ENCODE measurements around the gene PLXNC1. TPM values are rescaled to one million over a fixed set of nuclear protein-coding genes. Genes with fewer than 3 reads are reported as not detected.
A peak's percentile ranks its signal among the peaks of the same experiment; 100 is the strongest.

The PLXNC1 gene
- total RNA-seq, 1 donor from 2014 or later = 4.9 TPM

DNA sequence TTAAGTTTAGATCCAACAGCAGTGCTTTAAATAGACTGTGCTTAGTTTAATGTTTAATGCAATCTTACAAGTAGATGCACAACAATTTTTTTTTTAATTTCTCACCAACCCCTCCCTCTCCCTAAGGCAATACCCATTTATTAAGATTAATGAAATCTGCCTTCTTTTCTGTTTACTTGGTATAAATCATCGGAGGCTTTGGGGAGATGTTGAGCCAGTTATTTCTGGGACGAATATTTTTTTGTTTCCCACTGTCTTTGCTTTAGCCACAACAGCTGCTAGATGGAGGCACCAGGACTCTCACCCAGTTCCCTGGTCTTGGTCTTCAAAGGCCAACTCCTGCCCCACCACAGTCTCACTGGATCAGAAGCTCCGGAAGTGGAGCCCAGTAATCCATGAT is 113.4 kb downstream of the PLXNC1 start:
- no peak for DNase-seq
- Mint-ChIP-seq H3K27me3 (ENCODE audit: unreplicated experiment) (no peaks in the 10 kb centered on the region), H3K27ac (ENCODE audit: unreplicated experiment) (no peak overlapping the region), H3K9me3 (ENCODE audit: unreplicated experiment) (no peaks in the 10 kb centered on the region), H3K36me3 (ENCODE audit: unreplicated experiment) (peaks cover under 1% of the 10 kb centered on the region), H3K4me3 (ENCODE audit: unreplicated experiment) (no peak overlapping the region), H3K4me1 (ENCODE audit: low read depth, unreplicated experiment) (no peaks in the 10 kb centered on the region)
- TF ChIP-seq CTCF (IDR thresholded peaks at IDR 0.05; ENCODE audit: partially characterized antibody, unreplicated experiment) = no peak

DNA sequence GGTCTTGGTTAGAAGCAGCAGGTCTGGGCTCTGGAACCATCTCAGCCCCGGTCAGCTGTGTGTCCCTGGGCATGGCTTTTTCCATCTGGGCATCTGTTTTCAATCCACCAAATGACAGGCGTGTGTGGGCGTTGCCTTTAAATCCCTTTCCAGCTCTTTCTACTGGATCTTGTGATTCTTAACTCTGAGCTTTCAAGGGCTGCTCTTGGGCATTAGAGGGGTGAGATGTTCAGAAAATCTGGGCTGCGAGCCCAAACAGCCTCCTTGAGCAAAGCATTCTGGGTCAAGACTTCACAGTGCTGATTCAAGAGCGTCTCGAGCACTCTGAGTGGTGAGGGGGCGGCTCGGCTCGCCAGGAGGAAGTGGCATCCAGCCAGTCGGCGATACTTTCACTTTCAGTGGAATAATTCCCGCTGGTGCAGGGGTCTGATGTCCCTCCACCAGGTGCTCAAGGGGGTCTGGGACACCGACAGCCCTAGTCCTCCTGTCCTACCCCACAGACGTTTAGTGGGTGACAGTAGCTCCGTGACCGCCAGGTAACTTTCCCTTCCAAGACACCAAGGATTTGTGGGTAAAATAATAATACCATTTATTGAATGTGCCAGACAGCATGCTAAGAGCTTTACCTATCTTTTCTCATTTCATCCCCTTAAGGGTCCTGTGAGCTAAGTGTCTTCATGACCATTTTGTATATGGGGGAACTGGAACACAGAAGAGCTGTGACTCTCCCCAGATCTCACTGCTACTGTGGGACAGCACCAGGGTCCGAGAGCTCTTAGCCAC is 114.0 kb downstream of the PLXNC1 start:
- Mint-ChIP-seq H3K4me3 (ENCODE audit: unreplicated experiment) (no peak overlapping the region), H3K4me1 (ENCODE audit: low read depth, unreplicated experiment) (no peaks in the 10 kb centered on the region), H3K27ac (ENCODE audit: unreplicated experiment) (no peak overlapping the region), H3K27me3 (ENCODE audit: unreplicated experiment) (no peaks in the 10 kb centered on the region), H3K9me3 (ENCODE audit: unreplicated experiment) (no peaks in the 10 kb centered on the region), H3K36me3 (ENCODE audit: unreplicated experiment) (no peaks in the 10 kb centered on the region)
- no peak for DNase-seq
- no peak for TF ChIP-seq CTCF (IDR thresholded peaks at IDR 0.05; ENCODE audit: partially characterized antibody, unreplicated experiment)

- DNase-seq = no peak
- no peak for TF ChIP-seq CTCF (IDR thresholded peaks at IDR 0.05; ENCODE audit: partially characterized antibody, unreplicated experiment)
- Mint-ChIP-seq H3K27ac (ENCODE audit: unreplicated experiment) (no peak overlapping the region), H3K4me3 (ENCODE audit: unreplicated experiment) (no peak overlapping the region), H3K9me3 (ENCODE audit: unreplicated experiment) (no peaks in the 10 kb centered on the region), H3K4me1 (ENCODE audit: low read depth, unreplicated experiment) (no peaks in the 10 kb centered on the region), H3K36me3 (ENCODE audit: unreplicated experiment) (no peaks in the 10 kb centered on the region), H3K27me3 (ENCODE audit: unreplicated experiment) (no peaks in the 10 kb centered on the region)
Measured at GRCh38 chr12:94263011-94263811, 114.8 kb downstream of the PLXNC1 start.

DNA sequence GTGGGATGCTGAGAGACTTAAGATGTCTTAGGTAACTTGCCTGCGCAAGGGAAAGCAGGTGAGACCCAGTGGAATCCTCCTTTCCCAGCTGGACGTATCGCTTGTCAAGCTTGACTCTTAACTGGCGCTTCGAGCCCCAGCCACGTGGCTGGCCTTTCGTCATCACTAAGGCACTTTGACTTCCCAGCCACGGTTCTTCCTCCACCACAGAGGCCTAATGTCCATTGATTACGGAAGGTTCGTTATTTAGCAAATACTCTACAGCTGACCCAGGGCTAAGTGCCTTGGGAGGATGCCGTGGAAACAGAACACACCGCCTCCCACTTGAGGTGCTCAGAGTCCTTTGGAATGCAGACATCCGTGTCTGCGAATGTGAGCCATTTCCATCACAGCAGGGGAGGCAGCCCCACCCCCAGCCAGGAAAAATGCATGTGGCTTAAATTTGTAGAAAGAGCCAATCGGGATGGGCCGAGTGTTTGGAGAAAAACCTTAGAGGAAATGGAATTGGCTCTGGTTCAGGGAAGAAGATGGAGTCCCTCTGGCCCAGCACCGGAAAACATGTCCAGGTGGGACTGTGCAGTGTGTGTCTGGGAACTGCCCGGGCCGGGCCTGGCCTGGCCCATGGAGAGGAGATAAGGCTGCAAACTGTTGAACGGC is 115.7 kb downstream of the PLXNC1 start:
- no peaks in the 10 kb centered on the region for H3K27me3 Mint-ChIP-seq (ENCODE audit: unreplicated experiment)
- H3K4me3 Mint-ChIP-seq (ENCODE audit: unreplicated experiment) = peak overlapping the region; percentile 40
- no peaks in the 10 kb centered on the region for H3K9me3 Mint-ChIP-seq (ENCODE audit: unreplicated experiment)
- no peaks in the 10 kb centered on the region for H3K36me3 Mint-ChIP-seq (ENCODE audit: unreplicated experiment)
- no peak for TF ChIP-seq CTCF (IDR thresholded peaks at IDR 0.05; ENCODE audit: partially characterized antibody, unreplicated experiment)
- H3K4me1 Mint-ChIP-seq (ENCODE audit: low read depth, unreplicated experiment) = no peaks in the 10 kb centered on the region
- no peak overlapping the region for H3K27ac Mint-ChIP-seq (ENCODE audit: unreplicated experiment)
- no peak for DNase-seq
